DND-41 (cell line): ENCODE results near the gene NUDT21.

Source experiments
- ATAC-seq: fragments of 200-7000 bp; cut with Tn5 transposase; 3 replicates; pipeline ENCODE4 v1.9.1; 2021; ENCODE audit warnings: low read depth; ENCODE audit not compliant: insufficient read depth
- DNase-seq: peaks from one replicate; pipeline ENCODE4 v3.0.0-alpha.2; 2020
- H2AFZ ChIP-seq: 2 replicates; pipeline ENCODE4 v1.6.0; 2012; ENCODE audit warnings: low read depth, low read length
- H3K27ac ChIP-seq: 2 replicates; pipeline ENCODE4 v1.5.1; 2012; ENCODE audit warnings: low read length, inconsistent platforms
- H3K27me3 ChIP-seq: fragments of 200-600 bp; sonication (generic); 2 replicates; pipeline ENCODE4 v1.6.0; 2012; ENCODE audit warnings: low read length, mild to moderate bottlenecking, inconsistent platforms; ENCODE audit not compliant: insufficient read depth, poor library complexity
- H3K36me3 ChIP-seq: 2 replicates; pipeline ENCODE4 v1.5.1; 2012; ENCODE audit warnings: low read length, inconsistent platforms; ENCODE audit not compliant: insufficient read depth
- H3K4me1 ChIP-seq: 2 replicates; pipeline ENCODE4 v1.5.1; 2012; ENCODE audit warnings: mild to moderate bottlenecking, low read length; ENCODE audit not compliant: insufficient read depth
- H3K4me2 ChIP-seq: 2 replicates; pipeline ENCODE4 v1.6.0; 2012; ENCODE audit warnings: mild to moderate bottlenecking, moderate library complexity, low read length, inconsistent platforms; ENCODE audit not compliant: insufficient read depth
- H3K4me3 ChIP-seq, 2 experiments: fragments of 200-600 bp in 1 of 2; shearing (Covaris generic) in 1 of 2; 2 replicates each; pipeline ENCODE4 v1.5.1; 2012 to 2016; ENCODE audit warnings: inconsistent platforms in 2 of 2, low read length in 2 of 2, mild to moderate bottlenecking in 2 of 2, low read depth in 1 of 2, moderate library complexity in 1 of 2
- H3K79me2 ChIP-seq: 2 replicates; pipeline ENCODE4 v1.6.0; 2012; ENCODE audit warnings: low read length, inconsistent platforms; ENCODE audit not compliant: insufficient read depth
- H3K9ac ChIP-seq: 2 replicates; pipeline ENCODE4 v1.6.0; 2012; ENCODE audit warnings: low read depth, mild to moderate bottlenecking, inconsistent platforms, low read length, moderate library complexity
- H3K9me3 ChIP-seq: 2 replicates; pipeline ENCODE4 v1.5.1; 2012; ENCODE audit warnings: low read length, moderate library complexity, mild to moderate bottlenecking, inconsistent platforms; ENCODE audit not compliant: insufficient read depth, severe bottlenecking
- H4K20me1 ChIP-seq: 2 replicates; pipeline ENCODE4 v1.6.0; 2012; ENCODE audit warnings: low read length; ENCODE audit not compliant: insufficient read depth
- CTCF ChIP-seq: IDR thresholded peaks from 2 replicates; pipeline ENCODE4 v1.5.1; 2012; ENCODE audit warnings: borderline replicate concordance, low read length, moderate library complexity, mild to moderate bottlenecking; ENCODE audit not compliant: poor library complexity, severe bottlenecking; ENCODE audit errors: extremely low read depth
- EZH2 ChIP-seq: IDR thresholded peaks from 3 replicates; pipeline ENCODE4 v1.6.1; 2012; ENCODE audit warnings: borderline replicate concordance, low read depth, mild to moderate bottlenecking, moderate library complexity, low read length, inconsistent platforms; ENCODE audit not compliant: severe bottlenecking

The NUDT21 gene

GRCh38 chr16:56389554-56389953 lies 61.6 kb downstream of the NUDT21 start:
- no peak for ATAC-seq
- H3K36me3 ChIP-seq = peaks cover 76% of the 10 kb centered on the region

GRCh38 chr16:56388209-56388608 lies 62.9 kb downstream of the NUDT21 start:
- ATAC-seq (no peak), DNase-seq (no peak)
- peaks cover 2% of the 10 kb centered on the region; the same call in 1 of the 2 replicates for H3K79me2 ChIP-seq
- H3K27me3 ChIP-seq = no peaks in the 10 kb centered on the region
- TF ChIP-seq EZH2 (no peak), CTCF (no peak)
- H3K4me1 ChIP-seq = no peaks in the 10 kb centered on the region
- no peak overlapping the region for H2AFZ ChIP-seq
- H3K36me3 ChIP-seq = peaks cover 90% of the 10 kb centered on the region
- H3K9ac ChIP-seq = no peak overlapping the region
- no peaks in the 10 kb centered on the region for H3K9me3 ChIP-seq
- no peak overlapping the region for H3K27ac ChIP-seq
- no peak overlapping the region for H3K4me2 ChIP-seq
- H4K20me1 ChIP-seq = peaks cover 2% of the 10 kb centered on the region; the same call in 1 of the 2 replicates
- H3K4me3 ChIP-seq = no peak overlapping the region

More at GRCh38 chr16:56389554-56389953, 61.6 kb downstream of the NUDT21 start:
- no peaks in the 10 kb centered on the region for H3K4me1 ChIP-seq
- peaks cover 2% of the 10 kb centered on the region; the same call in 1 of the 2 replicates for H3K79me2 ChIP-seq
- no peak overlapping the region for H3K9ac ChIP-seq
- no peaks in the 10 kb centered on the region for H3K27me3 ChIP-seq
- H4K20me1 ChIP-seq = peaks cover 2% of the 10 kb centered on the region; the same call in 1 of the 2 replicates
- H3K9me3 ChIP-seq = no peaks in the 10 kb centered on the region
- TF ChIP-seq CTCF (no peak), EZH2 (no peak)
- H3K27ac ChIP-seq = no peak overlapping the region
- no peak overlapping the region for H3K4me3 ChIP-seq
- H2AFZ ChIP-seq = no peak overlapping the region
- DNase-seq = no peak
- no peak overlapping the region for H3K4me2 ChIP-seq

- H4K20me1 ChIP-seq = peaks cover 2% of the 10 kb centered on the region; the same call in 1 of the 2 replicates
- no peak overlapping the region for H2AFZ ChIP-seq
- H3K79me2 ChIP-seq = peaks cover 2% of the 10 kb centered on the region; the same call in 1 of the 2 replicates
- DNase-seq (no peak), ATAC-seq (no peak)
- TF ChIP-seq CTCF = no peak
- TF ChIP-seq EZH2 = no peak
- H3K9ac ChIP-seq = no peak overlapping the region
- no peaks in the 10 kb centered on the region for H3K4me1 ChIP-seq
- H3K27me3 ChIP-seq = no peaks in the 10 kb centered on the region
- H3K4me2 ChIP-seq = no peak overlapping the region
- no peak overlapping the region for H3K4me3 ChIP-seq
- H3K36me3 ChIP-seq = peaks cover 94% of the 10 kb centered on the region
- H3K9me3 ChIP-seq = no peaks in the 10 kb centered on the region
- no peak overlapping the region for H3K27ac ChIP-seq
These were observed 63.7 kb downstream of the NUDT21 start for GRCh38 chr16:56387396-56387795.
